SK-N-MC (cell line): ENCODE data around the gene TEF.

ENCODE experiments used
- DNase-seq: peaks from one replicate; pipeline ENCODE4 v3.0.0-alpha.2; 2011; ENCODE audit warnings: low read depth, low spot score
- H3K27ac ChIP-seq: fragments of 200-600 bp; sonication (generic); 2 replicates; pipeline ENCODE4 v1.5.1; 2016; ENCODE audit warnings: mixed run types
- H3K36me3 ChIP-seq: fragments of 200-600 bp; sonication (generic); 2 replicates; pipeline ENCODE4 v1.6.1; 2017; ENCODE audit warnings: antibody characterized with exemption, low read length, mixed read lengths; ENCODE audit not compliant: insufficient read depth
- H3K4me3 ChIP-seq: fragments of 200-600 bp; sonication (generic); 2 replicates; pipeline ENCODE4 v1.5.1; 2016
- H3K9ac ChIP-seq: fragments of 200-600 bp; sonication (generic); 2 replicates; pipeline ENCODE4 v1.8.0; 2017; ENCODE audit warnings: mixed run types, mixed read lengths; ENCODE audit not compliant: insufficient read length
- H3K9me3 ChIP-seq: fragments of 200-600 bp; sonication (generic); 2 replicates; pipeline ENCODE4 v1.6.1; 2017; ENCODE audit warnings: low read depth, mild to moderate bottlenecking, antibody characterized with exemption, low read length, moderate library complexity, mixed read lengths
- EZH2 ChIP-seq: fragments of 200-600 bp; sonication (generic); IDR thresholded peaks from one replicate; pipeline ENCODE4 v1.6.1; 2017; ENCODE audit warnings: antibody characterized with exemption
- FOXP2 ChIP-seq: optimal IDR thresholded peaks from 2 replicates; pipeline ENCODE3; 2011; ENCODE audit warnings: mild to moderate bottlenecking, moderate library complexity; ENCODE audit not compliant: insufficient read depth; ENCODE audit errors: extremely low read length, control extremely low read depth
- POLR2AphosphoS5 ChIP-seq: IDR thresholded peaks from 2 replicates; pipeline ENCODE4 v1.6.1; 2012; ENCODE audit warnings: mild to moderate bottlenecking, low read depth, low read length, borderline replicate concordance

TEF gene

DNA sequence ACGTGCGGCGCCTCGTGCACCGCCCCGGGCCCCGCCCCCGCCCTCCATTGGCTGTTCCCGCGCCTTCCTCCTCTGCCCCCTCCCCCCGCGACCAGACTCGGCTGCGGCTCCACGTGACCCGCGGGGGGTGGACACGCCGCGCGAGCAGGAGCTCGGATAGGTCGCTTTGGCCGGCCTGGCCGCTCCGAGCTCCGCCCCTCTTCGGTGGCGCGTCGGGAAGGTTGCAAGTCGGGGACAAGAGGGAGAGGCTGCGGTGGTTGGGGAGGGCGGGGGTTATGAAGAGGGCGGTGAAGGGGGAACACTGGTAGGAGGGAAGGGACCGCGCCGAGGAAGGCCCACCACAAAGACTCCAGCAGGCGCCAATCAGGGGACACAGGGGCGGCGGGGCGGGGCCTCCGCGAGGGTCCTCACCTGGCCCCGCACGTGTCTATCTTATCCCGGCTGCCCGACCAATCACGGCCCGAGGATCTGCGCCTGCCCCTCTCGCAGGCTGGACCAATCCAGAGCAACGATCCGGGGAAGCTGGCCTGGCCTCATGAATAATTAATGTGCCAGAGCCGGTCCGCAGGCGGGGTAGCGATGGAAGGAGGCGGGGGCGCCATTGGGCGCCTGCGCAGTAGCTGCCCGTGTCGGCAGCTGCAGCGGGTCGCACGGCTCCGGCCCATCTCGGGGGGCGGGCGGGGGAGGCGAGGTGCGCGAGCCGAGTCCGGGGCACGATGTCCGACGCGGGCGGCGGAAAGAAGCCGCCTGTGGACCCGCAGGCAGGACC, at the start of gene TEF:
Gene TEF, plus strand, starts transcription at position 614 of the 769 bp plus-strand sequence. Its CDS starts 103 bp downstream, at position 717.
- DNase-seq, result peak; percentile 93
- no peaks in the 10 kb centered on the region for H3K9me3 ChIP-seq
- H3K36me3 ChIP-seq, result no peaks in the 10 kb centered on the region
- H3K9ac ChIP-seq, result peak within 1 kb of the TSS; percentile 84
- peak within 1 kb of the TSS; percentile 93 for H3K27ac ChIP-seq
- TF ChIP-seq EZH2 (no peak), FOXP2 (peak; percentile 35), POLR2AphosphoS5 (peak; percentile 42; the same call in 1 of the 2 replicates)
- peak within 1 kb of the TSS; percentile 85 for H3K4me3 ChIP-seq

DNA sequence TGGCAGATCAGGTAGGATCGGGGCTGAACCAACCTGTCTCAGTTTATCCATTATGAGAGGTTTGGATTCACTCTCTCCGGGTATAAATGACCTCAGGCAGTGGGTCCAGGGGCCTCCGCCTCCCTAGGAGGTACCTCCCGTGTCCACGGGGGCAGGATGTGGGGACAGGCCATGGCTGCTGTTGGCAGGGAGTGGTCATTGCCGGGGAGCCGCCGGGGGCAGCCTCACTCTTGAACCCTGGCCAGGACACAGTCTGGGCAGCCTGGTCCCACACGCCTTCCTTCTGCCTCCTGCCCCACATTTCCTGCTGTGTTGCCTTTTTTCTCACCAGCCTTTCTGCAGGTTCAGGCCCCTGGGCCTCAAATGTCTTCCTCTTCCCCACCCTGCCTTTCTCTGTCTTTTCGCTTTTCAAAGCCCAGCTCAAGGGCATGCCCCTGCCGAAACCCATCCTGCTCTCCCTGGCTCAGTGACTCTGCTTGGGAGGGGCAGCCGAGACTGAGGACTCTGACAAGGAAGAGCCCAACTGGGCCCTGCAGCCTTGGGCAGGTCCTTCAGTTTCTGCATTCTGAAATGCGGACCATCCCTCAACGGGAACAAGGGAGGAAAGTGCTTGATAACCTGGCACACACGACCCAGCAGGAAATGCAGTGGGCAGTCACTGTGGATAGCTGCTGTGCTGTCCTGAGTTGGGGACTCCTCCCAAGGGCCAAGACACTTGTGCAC, 49.4 kb upstream of the TEF start:
- TF ChIP-seq FOXP2 (no peak), EZH2 (no peak), POLR2AphosphoS5 (no peak)
- Histone ChIP-seq H3K4me3 (no peak overlapping the region), H3K36me3 (peaks cover 22% of the 10 kb centered on the region; the same call in 1 of the 2 replicates), H3K9me3 (no peaks in the 10 kb centered on the region), H3K9ac (no peak overlapping the region), H3K27ac (no peak overlapping the region)
- DNase-seq, result no peak

DNA sequence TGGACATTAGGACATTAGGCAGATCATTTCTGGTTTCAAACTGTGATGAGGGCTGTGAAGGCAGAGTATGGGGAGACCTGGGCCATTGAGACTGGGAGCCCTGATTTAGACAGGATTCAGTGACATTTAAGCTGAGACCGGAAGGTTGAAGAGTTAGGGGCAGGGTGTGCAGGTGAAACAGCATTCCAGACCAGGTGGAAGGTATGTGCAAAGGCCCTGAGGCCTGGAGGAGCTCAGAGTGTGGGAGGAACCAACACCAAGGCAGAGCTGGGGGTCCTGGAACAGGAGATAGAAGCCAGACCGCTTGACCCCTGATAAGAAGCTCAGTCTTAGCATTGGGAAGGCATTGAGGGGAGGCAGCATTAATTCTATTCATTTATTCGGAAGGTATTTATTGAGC, 47.9 kb upstream of the TEF start:
- Histone ChIP-seq H3K27ac (no peak overlapping the region), H3K4me3 (no peak overlapping the region), H3K9me3 (no peaks in the 10 kb centered on the region), H3K36me3 (peaks cover 12% of the 10 kb centered on the region; the same call in 1 of the 2 replicates), H3K9ac (no peak overlapping the region)
- TF ChIP-seq EZH2, result no peak
- no peak for TF ChIP-seq POLR2AphosphoS5
- TF ChIP-seq FOXP2, result no peak
- no peak for DNase-seq

DNA sequence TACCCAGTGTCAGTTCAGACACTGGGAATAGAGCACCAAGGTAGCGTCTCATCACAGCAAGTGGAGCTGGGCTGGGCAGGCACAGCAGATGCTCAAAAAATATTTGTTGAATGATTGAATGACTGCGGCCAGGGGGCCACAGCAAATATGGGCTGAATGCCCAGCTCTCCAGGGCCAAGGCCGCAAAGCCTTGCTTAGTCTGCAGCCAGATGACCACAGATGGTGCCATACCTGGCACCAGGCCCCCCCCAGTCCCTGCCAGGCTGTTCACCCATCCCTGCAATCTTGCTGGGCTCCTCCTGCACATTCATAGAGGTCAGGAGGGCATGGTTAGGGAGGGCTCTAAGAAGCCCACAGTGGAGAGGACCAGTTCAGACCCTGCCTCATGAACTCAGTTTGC, 47.5 kb upstream of the TEF start:
- DNase-seq, result no peak
- peaks cover 12% of the 10 kb centered on the region; the same call in 1 of the 2 replicates for H3K36me3 ChIP-seq

DNA sequence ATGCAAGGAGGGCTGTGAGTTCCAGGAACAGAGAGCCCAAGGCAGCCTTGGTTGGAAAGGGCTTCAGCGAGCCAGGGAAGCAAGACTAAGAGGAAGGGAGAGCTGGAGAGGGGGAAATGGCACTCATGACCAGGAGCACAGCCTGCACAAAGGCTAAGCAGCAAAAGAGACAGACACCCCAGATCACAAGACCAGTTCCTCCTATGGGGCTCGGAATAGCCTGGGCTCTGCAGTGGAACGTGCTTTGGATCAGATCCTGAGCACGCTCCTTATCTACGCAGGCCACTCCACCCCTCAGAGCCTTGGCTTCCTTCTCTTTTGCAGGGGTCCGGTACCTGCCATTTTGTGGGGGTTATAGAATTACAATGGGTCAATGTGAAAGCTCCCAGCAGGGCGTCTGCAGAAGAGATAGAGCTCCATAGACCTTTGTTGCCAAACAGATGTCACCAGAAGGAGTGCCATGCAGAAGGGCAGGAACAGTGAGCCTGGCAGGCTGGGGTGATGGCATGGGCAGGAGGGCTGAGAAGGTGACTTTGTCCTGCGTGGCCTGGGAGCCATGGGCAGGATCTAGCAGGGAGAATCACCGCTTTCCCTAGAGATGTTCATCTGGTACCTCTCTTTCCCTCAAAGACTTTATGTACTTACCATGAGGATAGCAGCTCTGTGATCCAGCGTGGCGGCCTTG, 46.6 kb upstream of the TEF start:
- H3K9ac ChIP-seq, result no peak overlapping the region
- peaks cover 9% of the 10 kb centered on the region; the same call in 1 of the 2 replicates for H3K36me3 ChIP-seq
- H3K9me3 ChIP-seq, result no peaks in the 10 kb centered on the region
- no peak for DNase-seq
- H3K27ac ChIP-seq, result no peak overlapping the region
- no peak overlapping the region for H3K4me3 ChIP-seq
- TF ChIP-seq EZH2 (no peak), FOXP2 (no peak), POLR2AphosphoS5 (no peak)

More for the DNA sequence above, 47.5 kb upstream of the TEF start:
- Histone ChIP-seq H3K9me3 (no peaks in the 10 kb centered on the region), H3K27ac (no peak overlapping the region), H3K4me3 (no peak overlapping the region), H3K9ac (no peak overlapping the region)
- no peak for TF ChIP-seq EZH2
- no peak for TF ChIP-seq FOXP2
- no peak for TF ChIP-seq POLR2AphosphoS5

DNA sequence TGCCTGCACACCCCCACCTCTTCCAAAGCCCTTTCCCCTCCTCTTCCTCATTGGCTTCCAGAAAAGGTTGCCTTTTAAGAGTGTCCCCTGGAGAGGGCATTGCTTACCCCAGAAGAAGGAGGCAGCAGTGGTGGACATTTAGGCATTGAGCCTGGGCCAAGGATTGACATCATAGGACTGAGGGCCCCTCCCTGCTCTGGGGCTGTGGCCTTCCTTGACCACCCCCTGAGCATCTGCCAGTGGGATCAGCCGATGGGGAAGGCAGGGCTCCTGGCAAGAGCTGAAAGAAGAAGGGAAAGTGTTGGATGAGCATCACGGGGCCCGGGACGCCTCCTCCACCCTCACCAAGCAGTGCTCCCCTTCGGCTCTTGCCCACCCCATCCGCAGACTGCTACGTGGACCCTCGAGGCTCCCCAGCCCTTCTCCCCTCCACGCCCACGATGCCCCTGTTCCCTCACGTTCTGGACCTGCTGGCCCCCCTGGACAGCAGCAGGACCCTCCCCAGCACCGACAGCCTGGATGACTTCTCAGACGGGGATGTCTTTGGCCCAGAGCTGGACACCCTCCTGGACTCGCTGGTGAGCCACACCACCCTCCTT, 43.0 kb upstream of the TEF start:
- Histone ChIP-seq H3K9me3 (no peaks in the 10 kb centered on the region), H3K4me3 (no peak overlapping the region), H3K27ac (no peak overlapping the region), H3K36me3 (no peaks in the 10 kb centered on the region; the same call in 1 of the 2 replicates), H3K9ac (no peak overlapping the region)
- DNase-seq, result no peak
- TF ChIP-seq FOXP2, result no peak
- no peak for TF ChIP-seq EZH2
- no peak for TF ChIP-seq POLR2AphosphoS5

DNA sequence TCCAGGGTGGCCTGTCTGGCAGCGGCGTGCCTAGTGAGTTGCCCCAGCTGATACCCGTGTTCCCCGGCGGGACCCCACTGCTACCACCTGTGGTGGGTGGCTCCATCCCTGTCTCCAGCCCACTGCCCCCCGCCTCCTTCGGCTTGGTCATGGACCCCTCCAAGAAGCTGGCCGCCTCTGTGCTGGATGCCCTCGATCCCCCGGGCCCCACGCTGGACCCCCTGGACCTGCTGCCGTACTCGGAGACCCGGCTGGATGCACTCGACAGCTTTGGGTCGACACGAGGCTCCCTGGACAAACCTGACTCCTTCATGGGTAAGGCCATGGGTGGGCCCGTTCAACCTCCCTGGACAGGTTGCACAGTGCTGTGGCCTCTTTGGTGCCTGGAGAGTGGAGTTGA, 41.9 kb upstream of the TEF start:
- peaks cover 5% of the 10 kb centered on the region; the same call in 1 of the 2 replicates for H3K36me3 ChIP-seq
- no peak for DNase-seq
- no peaks in the 10 kb centered on the region for H3K9me3 ChIP-seq
- H3K9ac ChIP-seq, result no peak overlapping the region
- H3K27ac ChIP-seq, result no peak overlapping the region
- no peak for TF ChIP-seq POLR2AphosphoS5
- H3K4me3 ChIP-seq, result no peak overlapping the region

GRCh38 chr22:41340357-41340756, 41.4 kb upstream of the TEF start:
- no peaks in the 10 kb centered on the region for H3K9me3 ChIP-seq
- no peak for DNase-seq
- peaks cover 5% of the 10 kb centered on the region; the same call in 1 of the 2 replicates for H3K36me3 ChIP-seq
- no peak overlapping the region for H3K27ac ChIP-seq
- H3K4me3 ChIP-seq, result no peak overlapping the region
- no peak for TF ChIP-seq FOXP2
- TF ChIP-seq EZH2, result no peak
- no peak for TF ChIP-seq POLR2AphosphoS5
- no peak overlapping the region for H3K9ac ChIP-seq

DNA sequence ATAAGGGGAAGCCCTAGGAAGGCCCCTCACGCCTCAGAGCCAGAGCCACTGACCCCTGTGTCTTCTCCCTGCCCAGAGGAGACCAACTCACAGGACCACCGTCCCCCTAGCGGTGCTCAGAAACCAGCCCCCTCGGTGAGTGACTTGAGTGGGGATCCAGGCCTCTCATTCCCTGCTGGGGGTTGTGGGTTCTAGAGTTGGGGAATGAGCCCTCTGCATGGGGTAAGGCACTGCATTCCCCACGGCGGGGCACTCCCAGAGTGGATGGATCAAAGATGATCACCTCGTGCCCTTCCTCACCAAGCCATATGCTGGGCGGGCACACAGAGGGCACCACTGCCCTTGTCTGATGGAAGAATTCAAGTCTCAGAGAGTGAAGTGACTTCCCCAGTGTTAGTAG, 40.7 kb upstream of the TEF start:
- no peak for DNase-seq
- Histone ChIP-seq H3K9ac (no peak overlapping the region), H3K4me3 (no peak overlapping the region), H3K36me3 (peaks cover 5% of the 10 kb centered on the region; the same call in 1 of the 2 replicates), H3K9me3 (no peaks in the 10 kb centered on the region), H3K27ac (no peak overlapping the region)
- no peak for TF ChIP-seq EZH2
- TF ChIP-seq POLR2AphosphoS5, result no peak
- no peak for TF ChIP-seq FOXP2
